ENCODE data around the gene IL13RA1.
"Not testable (repeated sequence)": the region's sequence is repeated elsewhere in the genome, so short reads cannot be mapped to it uniquely, and the experiment has no call there.

IL13RA1 gene

DNA sequence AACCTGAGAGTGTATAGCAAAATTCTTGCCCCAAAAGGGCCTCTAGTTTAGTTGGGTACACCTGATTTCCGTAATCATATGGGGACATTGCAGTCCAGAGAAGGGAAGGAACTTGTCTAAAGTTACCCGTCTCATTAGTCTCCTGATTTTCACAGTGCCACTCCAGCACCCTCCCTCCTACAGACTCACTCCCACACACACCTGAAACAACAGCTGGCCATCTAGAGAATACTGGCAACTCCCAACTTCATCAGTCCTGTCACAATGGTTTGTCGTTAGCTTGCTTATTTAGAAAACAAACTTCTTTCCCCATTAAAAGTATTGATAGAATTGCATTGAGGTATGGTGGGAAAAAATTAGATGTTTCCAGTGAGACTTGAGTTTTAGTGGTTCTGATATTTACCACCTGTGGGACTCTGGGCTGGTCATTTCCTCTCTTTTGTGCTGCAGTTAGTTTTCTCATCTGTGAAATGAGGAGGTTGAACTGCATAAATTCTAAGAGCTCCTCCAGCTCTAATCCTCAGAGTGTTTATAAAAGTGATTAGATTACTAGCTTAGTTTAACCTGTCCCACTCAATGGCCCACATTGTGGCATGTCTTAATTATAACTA, 1.7 kb downstream of the IL13RA1 start:
- no peak for DNase-seq (ENCODE audit: low read depth)

DNA sequence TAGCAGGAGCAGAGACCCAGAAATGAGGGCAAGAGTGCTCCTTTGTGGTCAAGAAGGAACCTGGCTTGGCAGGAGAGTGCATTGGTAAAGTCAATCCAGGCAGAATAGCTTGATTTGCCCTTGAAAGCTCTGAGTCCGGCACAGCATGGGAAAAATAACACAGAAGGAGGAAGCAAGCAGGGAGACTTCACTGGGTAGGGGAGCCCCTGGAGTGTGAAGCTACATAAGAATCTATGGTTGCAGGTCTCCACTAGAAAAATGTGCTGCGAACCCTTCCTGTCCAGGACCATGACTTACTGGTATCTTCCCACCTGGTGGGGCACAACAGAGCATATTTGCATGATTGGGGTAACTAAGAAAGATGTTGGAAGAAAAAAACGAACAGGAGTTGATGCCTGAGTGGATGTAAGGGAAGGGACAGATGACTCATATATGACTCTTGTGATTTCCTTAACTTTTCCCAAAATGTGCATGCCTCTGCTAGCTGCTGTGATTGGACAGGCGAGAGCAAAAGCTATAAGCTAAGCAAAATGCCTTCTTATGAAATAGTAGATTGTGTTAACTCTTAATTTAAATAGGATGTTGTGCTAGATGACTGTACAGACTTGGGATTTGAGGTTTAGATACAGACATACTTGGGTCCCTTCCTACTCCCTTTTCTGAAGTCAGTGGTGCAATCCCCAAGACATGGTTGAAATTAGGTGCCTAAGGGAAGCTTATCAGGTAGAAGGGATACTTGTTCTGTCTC, 3.3 kb downstream of the IL13RA1 start:
- no peak for DNase-seq (ENCODE audit: low read depth)

DNA sequence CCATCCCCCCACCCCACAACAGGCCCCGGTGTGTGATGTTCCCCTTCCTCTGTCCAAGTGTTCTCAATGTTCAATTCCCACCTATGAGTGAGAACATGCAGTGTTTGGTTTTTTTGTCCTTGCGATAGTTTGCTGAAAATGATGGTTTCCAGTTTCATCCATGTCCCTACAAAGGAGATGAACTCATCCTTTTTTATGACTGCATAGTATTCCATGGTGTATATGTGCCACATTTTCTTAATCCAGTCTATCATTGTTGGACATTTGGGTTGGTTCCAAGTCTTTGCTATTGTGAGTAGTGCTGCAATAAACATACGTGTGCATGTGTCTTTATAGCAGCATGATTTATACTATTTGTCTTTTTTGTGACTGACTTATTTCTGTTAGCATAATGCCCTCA, 5.1 kb downstream of the IL13RA1 start:
- not testable (repeated sequence) for DNase-seq (ENCODE audit: low read depth)

DNA sequence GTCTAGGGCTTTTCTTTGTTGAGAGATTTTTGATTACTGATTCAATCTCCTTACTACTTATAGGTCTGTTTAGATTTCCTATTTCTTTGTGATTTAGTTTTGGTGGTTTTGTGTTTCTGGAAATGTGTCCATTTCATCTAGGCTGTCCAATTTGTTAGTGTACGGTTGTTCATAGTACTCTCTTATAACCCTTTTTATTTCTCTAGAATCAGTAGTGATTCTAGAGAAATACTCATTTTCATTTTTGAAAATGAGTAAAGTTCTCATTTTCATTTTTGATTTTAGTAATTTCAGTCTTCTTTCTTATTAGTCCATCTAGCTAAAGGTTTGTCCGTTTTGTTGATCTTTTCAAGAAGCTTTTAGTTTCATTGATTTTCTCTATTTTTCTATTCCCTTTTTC, 7.5 kb downstream of the IL13RA1 start:
- DNase-seq (ENCODE audit: low read depth), result no peak

DNA sequence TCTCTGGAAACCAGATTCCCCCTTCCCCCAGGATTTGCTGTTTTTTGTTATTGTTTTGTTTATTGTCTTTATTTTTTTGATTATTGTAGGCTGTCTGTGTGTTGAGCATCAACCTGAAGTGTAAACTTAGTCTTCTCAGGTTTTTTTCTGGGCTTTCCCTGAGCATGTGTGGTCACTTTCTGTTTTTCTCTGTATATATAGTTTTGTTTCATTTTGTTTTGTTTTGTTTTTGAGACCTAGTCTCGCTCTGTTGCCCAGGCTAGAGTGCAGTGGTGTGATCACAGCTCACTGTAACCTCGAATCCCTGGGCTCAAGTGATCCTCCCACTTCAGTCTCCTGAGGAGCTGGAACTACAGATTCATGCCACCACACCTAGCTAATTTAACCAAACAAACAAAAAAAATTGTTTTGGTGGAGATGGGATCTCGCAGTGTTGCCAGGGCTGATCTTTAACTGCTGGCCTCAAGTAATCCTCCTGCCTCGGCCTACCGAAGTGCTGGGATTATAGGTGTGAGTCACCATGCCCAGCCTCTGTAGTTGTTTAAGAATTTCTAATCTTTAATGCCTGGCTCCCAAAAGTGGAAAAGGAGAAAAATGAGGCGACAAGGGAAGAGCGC, 9.1 kb downstream of the IL13RA1 start:
- DNase-seq (ENCODE audit: low read depth), result no peak

DNA sequence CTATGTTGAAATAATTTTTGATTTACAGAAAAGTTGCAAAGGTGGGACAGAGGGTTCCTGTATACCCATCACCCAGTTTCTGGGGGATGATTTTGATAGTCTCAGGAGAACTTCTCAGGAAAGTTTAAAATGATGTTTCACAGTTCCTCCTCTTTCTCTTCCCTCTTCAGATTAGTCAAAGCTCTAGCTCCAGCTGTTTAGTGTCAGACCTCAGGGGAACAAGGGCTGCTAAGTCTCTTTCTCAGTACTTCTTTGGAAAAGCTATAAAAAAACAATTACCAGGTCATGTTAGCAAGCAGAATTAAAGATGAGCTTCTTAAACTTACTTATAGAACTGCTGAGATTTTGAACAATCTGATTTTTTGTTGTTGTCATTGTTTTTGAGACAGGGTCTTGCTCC, 12.2 kb downstream of the IL13RA1 start:
- no peak for DNase-seq (ENCODE audit: low read depth)

DNA sequence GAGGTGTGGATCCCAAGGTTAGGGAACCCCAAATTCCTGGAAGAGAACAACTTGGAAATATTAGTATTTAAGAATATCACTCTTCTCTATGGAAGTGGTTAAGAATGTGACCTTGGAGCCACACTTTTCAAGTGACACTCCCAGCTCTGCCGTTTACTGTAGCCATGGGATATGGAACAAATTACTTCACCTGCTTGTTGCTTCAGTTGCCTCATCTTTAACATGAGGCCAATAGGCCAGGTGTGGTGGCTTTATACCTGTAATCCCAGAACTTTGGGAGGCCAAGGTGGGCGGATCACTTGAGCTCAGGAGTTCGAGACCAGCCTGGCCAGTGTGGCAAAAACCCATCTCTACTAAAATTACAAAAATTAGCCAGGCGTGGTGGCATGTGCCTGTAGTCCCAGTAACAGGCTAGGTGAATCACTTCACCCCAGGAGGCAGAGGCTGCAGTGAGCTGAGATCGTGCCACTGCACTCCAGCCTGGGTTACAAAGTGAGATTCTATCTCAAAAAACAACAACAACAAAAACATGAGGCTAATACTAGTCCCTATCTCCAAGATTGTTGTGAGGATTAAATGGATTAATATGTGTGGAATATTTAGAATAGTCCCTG, 13.0 kb downstream of the IL13RA1 start:
- DNase-seq (ENCODE audit: low read depth), result no peak

DNA sequence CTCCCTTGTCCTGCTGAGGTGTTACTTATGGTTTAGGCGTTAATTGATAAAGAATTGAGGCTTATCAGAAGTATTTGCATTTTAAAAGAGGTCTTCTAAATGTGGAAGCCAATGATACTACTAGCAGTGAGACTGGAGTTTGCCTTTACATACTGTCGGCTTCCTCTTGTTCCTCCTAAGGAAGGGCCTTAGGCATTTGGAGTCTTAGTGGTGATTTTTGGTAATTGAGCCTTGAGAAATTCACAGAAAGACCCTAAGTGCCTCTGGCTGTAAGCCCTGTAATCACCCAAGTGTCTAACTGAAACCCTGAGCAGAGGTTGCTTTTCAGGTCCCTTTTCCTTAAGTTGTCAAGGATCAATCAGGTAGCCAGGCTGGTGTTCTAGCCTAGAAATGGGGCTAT, 14.8 kb downstream of the IL13RA1 start:
- no peak for DNase-seq (ENCODE audit: low read depth)

DNA sequence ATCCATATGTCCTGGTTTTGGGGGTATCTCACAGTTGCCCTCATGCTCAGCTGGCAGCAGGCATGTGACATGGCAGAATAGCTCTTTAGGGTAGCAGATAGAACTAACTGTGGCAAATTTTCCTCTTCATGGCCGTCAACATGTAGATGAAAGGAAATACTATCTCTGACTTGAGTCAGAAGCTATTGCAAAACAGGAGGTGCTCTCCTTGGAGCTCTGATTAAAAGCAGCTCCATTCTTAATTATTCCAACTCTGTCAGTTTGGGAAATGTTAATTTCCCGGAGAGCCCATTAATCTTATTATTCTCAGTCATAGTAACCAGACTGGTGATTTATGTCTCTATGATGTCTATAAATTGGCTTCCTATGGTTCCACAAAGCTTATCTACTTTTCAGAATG, 18.2 kb downstream of the IL13RA1 start:
- no peak for DNase-seq (ENCODE audit: low read depth)

DNA sequence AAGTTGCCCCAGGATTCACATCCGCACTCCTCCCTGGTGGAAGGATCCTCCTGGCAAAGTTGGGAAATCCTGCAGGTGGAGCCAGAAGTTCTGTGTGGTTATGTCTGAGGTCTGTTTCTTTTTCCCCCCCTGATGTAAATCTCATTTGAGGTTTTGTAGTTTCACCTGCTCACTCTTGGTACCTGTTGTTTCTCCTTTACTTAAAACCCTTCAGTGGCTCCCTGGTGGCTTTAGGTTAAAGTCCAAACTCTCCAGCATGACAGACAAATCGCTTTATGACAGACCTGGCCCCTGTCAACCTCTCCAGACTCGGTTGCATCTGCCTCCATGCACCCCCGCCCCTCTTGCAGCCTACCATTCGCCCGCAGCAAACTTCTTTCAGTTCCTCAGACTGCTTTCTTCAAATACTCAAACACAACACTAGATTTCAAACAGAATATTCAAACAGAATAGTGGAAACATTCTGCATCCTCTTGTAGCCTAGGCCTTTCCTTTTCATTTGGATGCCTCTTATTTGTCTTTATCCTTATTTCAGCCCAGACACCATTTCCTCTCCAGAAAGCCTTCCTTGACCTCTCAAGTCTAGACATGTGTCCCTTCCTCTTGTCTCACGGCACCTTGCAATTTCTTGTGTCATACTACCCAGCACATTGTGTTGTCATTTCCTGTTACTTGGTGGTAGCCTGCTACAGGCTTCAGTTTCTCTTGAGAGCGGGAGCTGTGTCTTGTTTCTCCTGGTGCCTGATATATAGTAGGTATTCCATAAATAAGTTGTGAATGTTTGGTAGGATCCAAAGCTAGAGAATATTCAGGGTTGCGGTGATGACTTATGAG, 24.8 kb downstream of the IL13RA1 start:
- DNase-seq (ENCODE audit: low read depth), result no peak

DNA sequence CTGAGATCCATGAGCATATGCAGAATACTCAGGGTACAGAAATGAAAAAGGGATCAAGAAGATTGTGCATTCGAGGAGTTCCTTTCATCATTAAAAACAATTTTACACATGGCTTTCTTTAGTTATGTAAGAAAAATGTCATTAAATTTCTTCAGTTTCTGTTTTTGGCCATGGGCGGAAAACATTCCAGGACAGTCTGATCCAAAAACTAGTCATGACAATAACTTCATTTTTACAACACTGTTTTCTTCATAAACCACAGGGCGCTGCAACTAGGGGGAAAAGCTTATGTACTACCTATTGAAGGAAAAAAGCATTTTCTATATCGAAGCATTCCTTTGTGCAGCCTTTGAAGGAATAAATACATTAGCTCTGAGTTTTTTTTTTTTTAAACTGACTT, 28.2 kb downstream of the IL13RA1 start:
- no peak for DNase-seq (ENCODE audit: low read depth)

DNA sequence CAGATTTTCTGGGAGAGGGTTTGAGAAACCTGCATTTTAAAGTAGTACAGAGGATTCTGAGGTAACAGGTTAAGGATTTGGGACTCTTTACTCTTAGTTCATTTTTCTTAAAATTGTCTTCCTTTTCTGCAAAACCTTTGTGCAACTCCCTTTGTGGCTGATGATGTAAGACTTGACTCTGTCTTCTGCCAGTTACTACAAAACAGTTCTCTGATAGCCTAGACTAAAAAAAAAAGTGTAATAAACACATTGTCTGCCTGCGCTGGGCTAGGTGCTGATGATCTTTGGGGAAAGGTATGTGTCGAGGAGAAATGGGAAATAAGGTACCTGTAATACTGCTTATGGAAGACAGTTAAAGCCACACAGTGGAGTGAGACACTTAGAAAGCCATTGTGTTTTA, 28.7 kb downstream of the IL13RA1 start:
- DNase-seq (ENCODE audit: low read depth), result no peak

DNA sequence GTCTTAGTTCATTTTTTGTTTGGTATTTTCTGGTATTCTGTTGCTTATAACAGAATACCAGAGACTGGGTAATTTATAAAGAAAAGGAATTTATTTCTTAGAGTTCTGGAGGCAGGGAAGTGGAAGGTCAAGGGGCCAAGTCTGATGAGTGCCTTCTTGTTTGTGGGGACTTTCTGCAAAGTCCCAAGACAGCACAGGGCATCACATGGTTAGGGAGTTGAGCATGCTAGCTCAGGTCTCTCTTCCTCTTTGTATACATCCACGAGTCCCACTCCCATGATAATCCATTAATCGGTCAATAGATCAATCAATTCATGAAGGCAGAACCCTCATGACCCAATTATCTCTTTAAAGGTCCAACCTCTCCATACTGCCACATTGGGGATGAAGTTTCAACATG, 31.1 kb downstream of the IL13RA1 start:
- DNase-seq (ENCODE audit: low read depth), result no peak

DNA sequence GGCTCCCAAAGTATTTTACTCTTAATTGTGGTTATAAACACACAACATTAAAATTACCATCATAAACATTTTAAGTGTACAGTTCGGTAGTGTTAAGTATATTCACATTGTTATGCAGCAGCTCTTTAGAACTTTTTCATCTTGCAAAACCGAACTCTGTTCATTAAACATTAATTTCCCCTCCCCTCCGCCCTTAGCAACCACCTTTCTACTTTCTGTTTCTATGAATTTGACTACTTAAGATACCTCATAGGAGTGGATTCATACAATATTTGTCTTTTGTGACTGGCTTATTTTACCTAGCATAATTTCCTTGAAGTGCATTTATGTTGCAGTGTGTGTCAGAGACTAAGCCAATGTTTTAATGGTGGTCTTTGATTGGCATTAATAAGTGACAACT, 32.6 kb downstream of the IL13RA1 start:
- DNase-seq (ENCODE audit: low read depth), result no peak

DNA sequence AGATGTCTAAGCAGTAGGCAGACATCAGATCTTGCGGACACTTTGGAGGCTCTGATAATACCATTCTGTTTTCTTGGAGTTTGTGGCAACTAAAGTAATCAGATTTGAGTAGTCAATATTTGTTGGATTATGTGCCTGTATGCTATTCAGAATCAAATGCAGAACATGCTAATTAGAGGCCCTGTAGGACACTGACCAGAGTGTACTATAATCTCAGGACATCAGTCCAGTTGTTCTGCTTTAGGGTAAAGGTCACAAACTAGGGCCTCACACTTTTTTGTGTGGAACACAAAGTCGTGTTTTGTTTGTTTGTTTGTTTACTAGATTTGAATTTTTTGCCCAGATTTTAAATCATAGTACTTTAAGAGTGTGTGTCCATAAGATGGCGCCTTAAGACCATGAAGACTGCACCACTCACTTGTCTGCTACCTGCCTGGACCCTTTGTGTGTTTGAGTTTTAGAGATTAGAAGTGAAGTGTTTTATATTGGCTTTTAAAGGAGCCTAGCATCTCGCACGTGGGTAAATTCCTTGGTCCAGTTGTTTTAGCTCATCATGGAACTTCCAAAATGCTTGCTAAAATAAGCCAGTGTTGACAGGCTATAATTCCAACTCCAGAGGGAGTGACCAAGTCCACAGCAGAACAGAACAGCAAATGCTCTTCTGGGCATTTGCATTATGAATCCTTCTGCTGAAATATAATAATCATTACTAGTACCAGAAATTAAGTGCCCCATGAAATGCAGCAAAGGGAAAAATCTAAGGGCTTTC, 34.7 kb downstream of the IL13RA1 start:
- DNase-seq (ENCODE audit: low read depth), result no peak

DNA sequence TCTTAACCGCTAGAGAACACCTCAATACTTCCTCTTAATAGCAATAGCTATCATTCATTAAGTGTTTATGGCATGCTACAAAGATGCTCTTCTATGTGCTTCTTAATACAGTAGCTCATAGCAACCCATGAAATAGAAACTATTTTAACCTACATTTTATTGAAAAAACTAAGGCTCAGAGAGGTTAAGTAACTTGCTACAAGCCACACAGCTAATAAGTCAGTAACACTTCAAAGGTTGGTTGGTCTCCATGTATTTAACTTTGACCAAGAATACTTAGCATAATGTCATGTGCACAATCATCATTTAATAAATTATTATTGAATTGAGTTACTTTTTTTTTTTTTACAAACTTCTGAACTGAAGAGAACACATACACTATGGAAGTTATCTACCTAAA, 36.1 kb downstream of the IL13RA1 start:
- no peak for DNase-seq (ENCODE audit: low read depth)

DNA sequence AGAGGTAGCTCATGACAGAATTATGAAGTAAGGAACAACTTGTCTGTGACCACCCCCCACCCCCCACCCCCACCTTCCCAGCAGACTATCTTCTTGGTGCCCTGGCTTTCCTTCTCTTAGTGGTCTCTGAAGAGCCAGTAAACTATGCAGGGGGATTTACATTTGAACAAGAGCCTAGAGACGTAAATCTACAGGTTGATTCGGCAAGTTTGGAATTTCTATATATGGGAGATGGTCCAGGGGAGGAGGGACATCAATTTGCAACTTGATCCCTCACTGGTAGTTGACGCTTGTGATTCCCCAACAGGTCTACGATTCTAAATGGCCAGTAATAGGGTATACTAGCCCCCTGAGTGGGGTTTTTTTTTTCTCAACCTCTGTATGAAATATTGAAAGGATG, 36.7 kb downstream of the IL13RA1 start:
- DNase-seq (ENCODE audit: low read depth), result no peak

DNA sequence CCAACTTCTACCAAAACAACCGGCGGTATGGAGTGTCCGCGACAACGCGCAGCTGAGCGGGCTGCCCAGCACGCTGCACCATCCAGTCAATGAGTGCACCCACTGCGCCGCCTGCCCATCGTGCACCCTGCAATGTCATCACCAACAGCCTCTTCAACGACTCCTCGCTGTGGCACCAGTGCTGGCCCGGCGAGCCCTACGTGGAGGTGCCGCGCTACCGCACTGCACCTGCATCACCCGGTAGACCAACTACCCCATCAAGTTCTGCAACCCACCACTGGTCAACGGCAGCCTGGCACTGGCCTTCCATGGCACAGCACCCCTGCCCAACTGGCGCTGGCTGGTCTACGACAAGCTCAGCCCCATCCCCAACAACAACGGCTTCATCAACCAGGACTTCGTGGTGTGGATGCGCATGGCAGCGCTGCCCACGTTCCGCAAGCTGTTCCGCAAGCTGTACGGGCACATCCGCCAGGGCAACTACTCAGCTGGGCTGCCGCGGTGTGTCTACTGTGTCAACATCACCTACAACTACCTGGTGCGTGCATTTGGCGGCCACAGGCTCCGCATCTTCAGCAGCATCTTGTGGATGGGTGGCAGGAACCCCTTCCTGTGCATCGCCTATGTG, 42.8 kb downstream of the IL13RA1 start:
- no peak for DNase-seq (ENCODE audit: low read depth)

DNA sequence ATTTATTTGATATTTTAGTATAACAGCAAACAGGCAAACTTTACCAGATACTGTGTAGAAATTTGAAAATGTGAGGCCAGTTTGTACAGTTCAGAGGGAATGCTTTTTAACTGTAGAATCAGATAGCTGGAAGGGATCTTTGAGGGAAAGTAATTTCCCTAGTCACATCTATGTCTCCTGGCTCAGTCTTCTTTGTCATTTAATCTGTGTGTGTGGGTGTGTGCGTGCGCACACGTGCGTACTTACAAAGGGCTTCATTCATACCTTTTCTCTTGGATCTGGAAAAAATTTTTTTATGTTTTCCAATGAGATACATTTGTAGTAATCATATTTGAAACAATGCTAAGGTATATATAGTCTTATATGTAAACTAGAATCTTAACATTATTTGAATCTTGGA, 44.6 kb downstream of the IL13RA1 start:
- DNase-seq (ENCODE audit: low read depth), result no peak

DNA sequence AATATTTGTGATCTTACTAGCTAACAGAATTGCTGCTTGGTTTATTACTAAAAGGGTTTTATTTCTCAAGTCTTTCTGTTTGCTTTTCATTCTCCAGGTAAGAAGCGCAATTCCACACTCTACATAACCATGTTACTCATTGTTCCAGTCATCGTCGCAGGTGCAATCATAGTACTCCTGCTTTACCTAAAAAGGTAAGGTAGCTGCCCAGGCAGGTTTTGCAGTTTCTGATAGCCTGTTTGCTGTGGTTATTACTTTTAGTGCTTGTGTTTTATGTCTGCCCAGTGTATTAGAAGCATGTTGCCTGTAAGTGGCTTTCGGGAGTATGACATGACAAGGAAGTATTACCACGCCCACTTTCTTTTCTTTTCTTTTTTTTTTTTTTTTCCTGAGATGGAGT, 46.4 kb downstream of the IL13RA1 start:
- DNase-seq (ENCODE audit: low read depth), result no peak

DNA sequence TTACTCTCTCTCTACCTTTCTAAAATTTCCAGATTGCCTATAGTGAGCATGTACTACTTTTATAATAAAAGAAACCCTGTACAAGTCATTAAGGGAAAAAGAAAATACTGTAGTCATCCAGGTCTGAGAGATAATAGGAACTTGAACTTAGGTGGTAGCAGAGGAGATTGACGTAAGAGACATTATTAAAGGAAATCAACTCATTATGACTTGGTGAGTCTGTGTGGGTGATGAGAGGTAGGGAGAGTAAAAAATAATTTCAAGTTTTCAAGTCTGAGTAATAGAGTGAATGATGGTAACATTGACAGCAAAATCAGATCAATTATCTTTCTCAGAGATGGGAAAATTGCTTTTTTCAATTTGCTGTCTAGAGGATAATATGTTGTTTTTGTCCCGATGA, 52.2 kb downstream of the IL13RA1 start:
- DNase-seq (ENCODE audit: low read depth), result no peak

Data from stimulated activated CD8-positive, alpha-beta memory T cell treated with anti-CD3 and anti-CD28 coated beads, Interleukin-12 subunit alpha, Interleukin-12 subunit beta, amount 100 ng/mL, for 1 hour (primary cell).